ENCODE results near the gene ESPL1.
A peak's percentile ranks its signal among the peaks of the same experiment; 100 is the strongest.

Gene ESPL1

GRCh38 chr12:53267306-53267998 lies 647 bp upstream of the ESPL1 start:
- no peak overlapping the region for H3K27ac ChIP-seq (ENCODE audit: low read length)
- H3K9ac ChIP-seq (ENCODE audit: low read length in 2 of 2), result peak overlapping the region; percentile 55 to 69
- H3K9me3 ChIP-seq (ENCODE audit: control insufficient read depth in 2 of 2, low read length in 2 of 2), result no peaks in the 10 kb centered on the region

GRCh38 chr12:53268630-53269562 lies 797 bp downstream of the ESPL1 start:
- peak overlapping the region; percentile 88 to 90 for H3K4me3 ChIP-seq (ENCODE audit: low read length in 2 of 2)
- no peaks in the 10 kb centered on the region for H3K9me3 ChIP-seq (ENCODE audit: control insufficient read depth in 2 of 2, low read length in 2 of 2)
- H3K9ac ChIP-seq (ENCODE audit: low read length in 2 of 2), result peak overlapping the region; percentile 55
- no peaks in the 10 kb centered on the region for H3K27me3 ChIP-seq (ENCODE audit: control insufficient read depth in 1 of 2, insufficient read depth in 2 of 2, low read length in 2 of 2)
- H3K4me1 ChIP-seq (ENCODE audit: control insufficient read depth, insufficient read depth, low read length), result peaks cover 12% of the 10 kb centered on the region
- H3K36me3 ChIP-seq (ENCODE audit: control insufficient read depth in 2 of 2, insufficient read depth in 2 of 2, low read length in 2 of 2), result no peaks in the 10 kb centered on the region
- no peak overlapping the region for H3K27ac ChIP-seq (ENCODE audit: low read length)

More at GRCh38 chr12:53267306-53267998, 647 bp upstream of the ESPL1 start:
- Histone ChIP-seq H3K4me3 (ENCODE audit: low read length in 2 of 2) (peak overlapping the region; percentile 88 to 90), H3K36me3 (ENCODE audit: control insufficient read depth in 2 of 2, insufficient read depth in 2 of 2, low read length in 2 of 2) (no peaks in the 10 kb centered on the region), H3K27me3 (ENCODE audit: control insufficient read depth in 1 of 2, insufficient read depth in 2 of 2, low read length in 2 of 2) (no peaks in the 10 kb centered on the region), H3K4me1 (ENCODE audit: control insufficient read depth, insufficient read depth, low read length) (peaks cover 12% of the 10 kb centered on the region)

GRCh38 chr12:53274445-53274844 lies 6.3 kb downstream of the ESPL1 start:
- H3K4me3 ChIP-seq (ENCODE audit: low read length in 2 of 2), result no peak overlapping the region
- no peaks in the 10 kb centered on the region for H3K36me3 ChIP-seq (ENCODE audit: control insufficient read depth in 2 of 2, insufficient read depth in 2 of 2, low read length in 2 of 2)
- no peaks in the 10 kb centered on the region for H3K4me1 ChIP-seq (ENCODE audit: control insufficient read depth, insufficient read depth, low read length)
- no peak overlapping the region for H3K9ac ChIP-seq (ENCODE audit: low read length in 2 of 2)
- H3K9me3 ChIP-seq (ENCODE audit: control insufficient read depth in 2 of 2, low read length in 2 of 2), result no peaks in the 10 kb centered on the region
- no peaks in the 10 kb centered on the region for H3K27me3 ChIP-seq (ENCODE audit: control insufficient read depth in 1 of 2, insufficient read depth in 2 of 2, low read length in 2 of 2)
- no peak overlapping the region for H3K27ac ChIP-seq (ENCODE audit: low read length)

DNA sequence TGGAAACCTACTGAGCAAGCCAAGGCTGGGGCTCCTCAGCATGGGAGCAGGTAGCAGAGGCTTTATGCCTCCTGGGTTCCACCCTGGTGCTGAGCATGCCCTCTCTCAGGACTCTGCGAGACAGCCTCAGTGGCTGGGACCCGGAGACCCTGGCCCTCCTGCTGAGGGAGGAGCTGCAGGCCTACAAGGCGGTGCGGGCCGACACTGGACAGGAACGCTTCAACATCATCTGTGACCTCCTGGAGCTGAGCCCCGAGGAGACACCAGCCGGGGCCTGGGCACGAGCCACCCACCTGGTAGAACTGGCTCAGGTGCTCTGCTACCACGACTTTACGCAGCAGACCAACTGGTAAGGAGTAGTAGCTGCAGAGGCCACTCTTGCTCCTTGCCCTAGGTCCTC lies 8.4 kb downstream of the ESPL1 start:
- Histone ChIP-seq H3K4me3 (ENCODE audit: low read length in 2 of 2) (no peak overlapping the region), H3K9ac (ENCODE audit: low read length in 2 of 2) (no peak overlapping the region), H3K36me3 (ENCODE audit: control insufficient read depth in 2 of 2, insufficient read depth in 2 of 2, low read length in 2 of 2) (no peaks in the 10 kb centered on the region), H3K4me1 (ENCODE audit: control insufficient read depth, insufficient read depth, low read length) (no peaks in the 10 kb centered on the region), H3K27ac (ENCODE audit: low read length) (no peak overlapping the region), H3K27me3 (ENCODE audit: control insufficient read depth in 1 of 2, insufficient read depth in 2 of 2, low read length in 2 of 2) (no peaks in the 10 kb centered on the region), H3K9me3 (ENCODE audit: control insufficient read depth in 2 of 2, low read length in 2 of 2) (no peaks in the 10 kb centered on the region)

- Histone ChIP-seq H3K4me3 (ENCODE audit: low read length in 2 of 2) (no peak overlapping the region), H3K9ac (ENCODE audit: low read length in 2 of 2) (no peak overlapping the region), H3K27me3 (ENCODE audit: control insufficient read depth in 1 of 2, insufficient read depth in 2 of 2, low read length in 2 of 2) (no peaks in the 10 kb centered on the region), H3K36me3 (ENCODE audit: control insufficient read depth in 2 of 2, insufficient read depth in 2 of 2, low read length in 2 of 2) (no peaks in the 10 kb centered on the region), H3K4me1 (ENCODE audit: control insufficient read depth, insufficient read depth, low read length) (no peaks in the 10 kb centered on the region), H3K9me3 (ENCODE audit: control insufficient read depth in 2 of 2, low read length in 2 of 2) (no peaks in the 10 kb centered on the region), H3K27ac (ENCODE audit: low read length) (no peak overlapping the region)
Measured at GRCh38 chr12:53277981-53278380, 9.9 kb downstream of the ESPL1 start.

- Histone ChIP-seq H3K36me3 (ENCODE audit: control insufficient read depth in 2 of 2, insufficient read depth in 2 of 2, low read length in 2 of 2) (no peaks in the 10 kb centered on the region), H3K4me3 (ENCODE audit: low read length in 2 of 2) (no peak overlapping the region), H3K9ac (ENCODE audit: low read length in 2 of 2) (no peak overlapping the region), H3K4me1 (ENCODE audit: control insufficient read depth, insufficient read depth, low read length) (no peaks in the 10 kb centered on the region), H3K9me3 (ENCODE audit: control insufficient read depth in 2 of 2, low read length in 2 of 2) (no peaks in the 10 kb centered on the region), H3K27ac (ENCODE audit: low read length) (no peak overlapping the region), H3K27me3 (ENCODE audit: control insufficient read depth in 1 of 2, insufficient read depth in 2 of 2, low read length in 2 of 2) (no peaks in the 10 kb centered on the region)
Measured at GRCh38 chr12:53279283-53279869, 11.3 kb downstream of the ESPL1 start.

GRCh38 chr12:53279888-53280498 lies 11.9 kb downstream of the ESPL1 start:
- no peak overlapping the region for H3K27ac ChIP-seq (ENCODE audit: low read length)
- H3K36me3 ChIP-seq (ENCODE audit: control insufficient read depth in 2 of 2, insufficient read depth in 2 of 2, low read length in 2 of 2), result no peaks in the 10 kb centered on the region
- no peak overlapping the region for H3K9ac ChIP-seq (ENCODE audit: low read length in 2 of 2)
- no peaks in the 10 kb centered on the region for H3K9me3 ChIP-seq (ENCODE audit: control insufficient read depth in 2 of 2, low read length in 2 of 2)
- no peaks in the 10 kb centered on the region for H3K4me1 ChIP-seq (ENCODE audit: control insufficient read depth, insufficient read depth, low read length)
- no peak overlapping the region for H3K4me3 ChIP-seq (ENCODE audit: low read length in 2 of 2)
- no peaks in the 10 kb centered on the region for H3K27me3 ChIP-seq (ENCODE audit: control insufficient read depth in 1 of 2, insufficient read depth in 2 of 2, low read length in 2 of 2)

GRCh38 chr12:53286448-53286847 lies 18.3 kb downstream of the ESPL1 start:
- H3K36me3 ChIP-seq (ENCODE audit: control insufficient read depth in 2 of 2, insufficient read depth in 2 of 2, low read length in 2 of 2), result no peaks in the 10 kb centered on the region
- H3K4me1 ChIP-seq (ENCODE audit: control insufficient read depth, insufficient read depth, low read length), result peaks cover 3% of the 10 kb centered on the region
- no peaks in the 10 kb centered on the region for H3K9me3 ChIP-seq (ENCODE audit: control insufficient read depth in 2 of 2, low read length in 2 of 2)
- H3K27me3 ChIP-seq (ENCODE audit: control insufficient read depth in 1 of 2, insufficient read depth in 2 of 2, low read length in 2 of 2), result no peaks in the 10 kb centered on the region
- no peak overlapping the region for H3K4me3 ChIP-seq (ENCODE audit: low read length in 2 of 2)
- H3K27ac ChIP-seq (ENCODE audit: low read length), result no peak overlapping the region
- H3K9ac ChIP-seq (ENCODE audit: low read length in 2 of 2), result peak overlapping the region in 1 of 2 donors; percentile 21

GRCh38 chr12:53287741-53288216 lies 19.7 kb downstream of the ESPL1 start:
- Histone ChIP-seq H3K27ac (ENCODE audit: low read length) (no peak overlapping the region), H3K36me3 (ENCODE audit: control insufficient read depth in 2 of 2, insufficient read depth in 2 of 2, low read length in 2 of 2) (no peaks in the 10 kb centered on the region)

GRCh38 chr12:53288322-53288721 lies 20.2 kb downstream of the ESPL1 start:
- H3K27me3 ChIP-seq (ENCODE audit: control insufficient read depth in 1 of 2, insufficient read depth in 2 of 2, low read length in 2 of 2), result no peaks in the 10 kb centered on the region
- no peaks in the 10 kb centered on the region for H3K9me3 ChIP-seq (ENCODE audit: control insufficient read depth in 2 of 2, low read length in 2 of 2)
- H3K27ac ChIP-seq (ENCODE audit: low read length), result no peak overlapping the region
- peaks cover 3% of the 10 kb centered on the region for H3K4me1 ChIP-seq (ENCODE audit: control insufficient read depth, insufficient read depth, low read length)
- H3K4me3 ChIP-seq (ENCODE audit: low read length in 2 of 2), result no peak overlapping the region
- H3K36me3 ChIP-seq (ENCODE audit: control insufficient read depth in 2 of 2, insufficient read depth in 2 of 2, low read length in 2 of 2), result no peaks in the 10 kb centered on the region
- no peak overlapping the region for H3K9ac ChIP-seq (ENCODE audit: low read length in 2 of 2)

More at GRCh38 chr12:53287741-53288216, 19.7 kb downstream of the ESPL1 start:
- H3K9me3 ChIP-seq (ENCODE audit: control insufficient read depth in 2 of 2, low read length in 2 of 2), result no peaks in the 10 kb centered on the region
- no peaks in the 10 kb centered on the region for H3K27me3 ChIP-seq (ENCODE audit: control insufficient read depth in 1 of 2, insufficient read depth in 2 of 2, low read length in 2 of 2)
- H3K4me1 ChIP-seq (ENCODE audit: control insufficient read depth, insufficient read depth, low read length), result peaks cover 3% of the 10 kb centered on the region
- no peak overlapping the region for H3K4me3 ChIP-seq (ENCODE audit: low read length in 2 of 2)
- peak overlapping the region in 1 of 2 donors; percentile 22 for H3K9ac ChIP-seq (ENCODE audit: low read length in 2 of 2)
